Vagina (tissue), 2 donors: ENCODE results near the gene PLAGL2. TPM values are rescaled to one million over a fixed set of nuclear protein-coding genes. Genes with fewer than 3 reads are reported as not detected.

Experiments
- DNase-seq, 2 donors: peaks; one replicate each; pipeline ENCODE4 v3.0.0-alpha.2; 2017; ENCODE audit errors: extremely low spot score in 2 of 2
- H3K27ac ChIP-seq: fragments of 200-600 bp; sonication (generic); one replicate; pipeline ENCODE4 v1.5.1; 2019
- H3K27me3 ChIP-seq: fragments of 200-600 bp; sonication (generic); one replicate; pipeline ENCODE4 v1.5.1; 2019
- H3K36me3 ChIP-seq, 2 donors: fragments of 200-600 bp; sonication (generic); one replicate each; pipeline ENCODE4 v1.5.1; 2017 to 2019
- H3K4me1 ChIP-seq: fragments of 200-600 bp; sonication (generic); one replicate; pipeline ENCODE4 v1.5.1; 2019
- H3K4me3 ChIP-seq, 2 donors: fragments of 200-600 bp; sonication (generic); 1 replicate in 1 of 2; 2 replicates in 1 of 2; pipeline ENCODE4 v1.5.1; 2016 to 2019
- H3K9me3 ChIP-seq: fragments of 200-600 bp; sonication (generic); one replicate; pipeline ENCODE4 v1.5.1; 2019
- CTCF ChIP-seq, 3 experiments: fragments of 450-650 bp in 2 of 3; fragments of 200-600 bp in 1 of 3; sonication (generic) in 1 of 3; IDR thresholded peaks; one replicate each; pipeline ENCODE4 v1.5.1; 2017 to 2019; ENCODE audit warnings: antibody characterized with exemption in 3 of 3, mild to moderate bottlenecking in 2 of 3, moderate library complexity in 2 of 3
- POLR2A ChIP-seq, 2 donors: fragments of 450-650 bp; IDR thresholded peaks; one replicate each; pipeline ENCODE4 v1.6.1; 2017; ENCODE audit warnings: antibody characterized with exemption in 2 of 2, mild to moderate bottlenecking in 2 of 2, moderate library complexity in 2 of 2
- POLR2AphosphoS5 ChIP-seq, 2 donors: sonication (generic); formaldehyde crosslinking; IDR thresholded peaks; one replicate each; pipeline ENCODE4 v1.9.0; 2017; ENCODE audit warnings: antibody characterized with exemption in 2 of 2, mild to moderate bottlenecking in 2 of 2, low read depth in 1 of 2; ENCODE audit not compliant: insufficient read depth in 1 of 2
- intact Hi-C: fragments of 100-400 bp; cut with DNase I; formaldehyde crosslinking; loops from one replicate; pipeline ENCODE4 v1.15.1; 2023
- total RNA-seq: library from RNA; depleted of rRNA; stranded (reverse); fragments of >200 nt; gene quantifications from one replicate; pipeline ENCODE4 v1.2.3, GENCODE V29; 2016

PLAGL2 gene
- total RNA-seq, 1 donor from 2014 or later, result 8.3 TPM

- TF ChIP-seq POLR2AphosphoS5 (IDR thresholded peaks at IDR 0.05; ENCODE audit: insufficient read depth in 1 of 2, low read depth in 1 of 2), result no peak
- no peak for TF ChIP-seq CTCF (IDR thresholded peaks at IDR 0.05)
- no peak for TF ChIP-seq POLR2A (IDR thresholded peaks at IDR 0.05)
- Histone ChIP-seq H3K4me1 (peaks cover 8% of the 10 kb centered on the region), H3K27ac (no peak overlapping the region), H3K36me3 (peaks cover 0 to 28% of the 10 kb centered on the region in 2 donors), H3K27me3 (no peaks in the 10 kb centered on the region), H3K4me3 (no peak overlapping the region), H3K9me3 (no peaks in the 10 kb centered on the region)
- DNase-seq, result no peak
- intact Hi-C loops, result no loop called here
These were observed 27.9 kb upstream of the PLAGL2 start for GRCh38 chr20:32235331-32236047.

- Histone ChIP-seq H3K4me3 (no peak overlapping the region), H3K27ac (no peak overlapping the region), H3K36me3 (peaks cover 0 to 28% of the 10 kb centered on the region in 2 donors), H3K4me1 (peaks cover 8% of the 10 kb centered on the region), H3K27me3 (no peaks in the 10 kb centered on the region), H3K9me3 (no peaks in the 10 kb centered on the region)
- DNase-seq, result no peak
- intact Hi-C loops, result no loop called here
- no peak for TF ChIP-seq CTCF (IDR thresholded peaks at IDR 0.05)
- no peak for TF ChIP-seq POLR2AphosphoS5 (IDR thresholded peaks at IDR 0.05; ENCODE audit: insufficient read depth in 1 of 2, low read depth in 1 of 2)
- TF ChIP-seq POLR2A (IDR thresholded peaks at IDR 0.05), result no peak
These were observed 26.7 kb upstream of the PLAGL2 start for GRCh38 chr20:32234135-32234808.

GRCh38 chr20:32233286-32233685 lies 25.7 kb upstream of the PLAGL2 start:
- no peak overlapping the region for H3K27ac ChIP-seq
- TF ChIP-seq POLR2A (IDR thresholded peaks at IDR 0.05), result no peak
- TF ChIP-seq POLR2AphosphoS5 (IDR thresholded peaks at IDR 0.05; ENCODE audit: insufficient read depth in 1 of 2, low read depth in 1 of 2), result no peak
- no peak for TF ChIP-seq CTCF (IDR thresholded peaks at IDR 0.05)

GRCh38 chr20:32232326-32232886 lies 24.9 kb upstream of the PLAGL2 start:
- TF ChIP-seq POLR2AphosphoS5 (IDR thresholded peaks at IDR 0.05; ENCODE audit: insufficient read depth in 1 of 2, low read depth in 1 of 2), result no peak
- no peak for TF ChIP-seq CTCF (IDR thresholded peaks at IDR 0.05)
- TF ChIP-seq POLR2A (IDR thresholded peaks at IDR 0.05), result no peak
- Histone ChIP-seq H3K27ac (no peak overlapping the region), H3K4me1 (peaks cover 20% of the 10 kb centered on the region), H3K4me3 (no peak overlapping the region), H3K27me3 (no peaks in the 10 kb centered on the region), H3K9me3 (no peaks in the 10 kb centered on the region), H3K36me3 (peaks cover 0 to 39% of the 10 kb centered on the region in 2 donors)
- intact Hi-C loops, result no loop called here
- no peak for DNase-seq

More at GRCh38 chr20:32233286-32233685, 25.7 kb upstream of the PLAGL2 start:
- Histone ChIP-seq H3K27me3 (no peaks in the 10 kb centered on the region), H3K36me3 (peaks cover 0 to 36% of the 10 kb centered on the region in 2 donors), H3K9me3 (no peaks in the 10 kb centered on the region), H3K4me1 (peaks cover 11% of the 10 kb centered on the region), H3K4me3 (no peak overlapping the region)
- DNase-seq, result no peak
- intact Hi-C loops, result no loop called here
